CD8-positive, alpha-beta memory T cell (primary cell): Measurements from ENCODE around the gene SIL1. TPM values are rescaled to one million over a fixed set of nuclear protein-coding genes. Genes with fewer than 3 reads are reported as not detected.

Experiments used
- CTCF ChIA-PET: fragments of 350-600 bp; sonication (Branson Sonifier 250); formaldehyde crosslinking; loops from one replicate; lab custom pipeline; 2021; ENCODE audit warnings: antibody characterized with exemption; lab: Charles Lee
- POLR2A ChIA-PET: fragments of 350-600 bp; sonication (Branson Sonifier 250); formaldehyde crosslinking; loops from one replicate; lab custom pipeline; 2021; ENCODE audit warnings: antibody characterized with exemption; lab: Charles Lee
- DNase-seq, 5 donors: peaks; one replicate each; pipeline versions ENCODE4 v3.0.0 to v3.0.0-alpha.2; 2020 to 2022; ENCODE audit warnings: mixed read lengths in 1 of 5
- H3K27ac ChIP-seq: one replicate; pipeline ENCODE4 v1.7.0; 2013; ENCODE audit warnings: low read depth, mild to moderate bottlenecking, low read length, moderate library complexity
- H3K27me3 ChIP-seq: 2 replicates; pipeline ENCODE4 v1.7.0; 2013; ENCODE audit warnings: low read length, mild to moderate bottlenecking; ENCODE audit not compliant: insufficient read depth, poor library complexity, severe bottlenecking
- H3K36me3 ChIP-seq: 2 replicates; pipeline ENCODE4 v1.7.0; 2013; ENCODE audit warnings: mild to moderate bottlenecking, low read length, moderate library complexity; ENCODE audit not compliant: insufficient read depth
- H3K4me1 ChIP-seq: 2 replicates; pipeline ENCODE4 v1.7.0; 2013; ENCODE audit warnings: mild to moderate bottlenecking, low read length, moderate library complexity; ENCODE audit not compliant: insufficient read depth
- H3K4me3 ChIP-seq: 2 replicates; pipeline ENCODE4 v1.7.0; 2013; ENCODE audit warnings: mild to moderate bottlenecking, low read length
- H3K9me3 ChIP-seq: 2 replicates; pipeline ENCODE4 v1.7.0; 2013; ENCODE audit warnings: mild to moderate bottlenecking, low read length
- H3K27ac Mint-ChIP-seq, 8 donors: one replicate each; pipeline ENCODE4 v1.8.0; 2020 to 2021; ENCODE audit warnings: mixed read lengths in 8 of 8, mild to moderate bottlenecking in 6 of 8, inconsistent platforms in 3 of 8, moderate library complexity in 3 of 8
- H3K27me3 Mint-ChIP-seq, 2 donors: one replicate each; pipeline ENCODE4 v1.8.0; 2020 to 2021; ENCODE audit warnings: mixed read lengths in 2 of 2, mild to moderate bottlenecking in 1 of 2, moderate library complexity in 1 of 2
- H3K36me3 Mint-ChIP-seq, 3 donors: one replicate each; pipeline ENCODE4 v1.8.0; 2020 to 2021; ENCODE audit warnings: mixed read lengths in 3 of 3, inconsistent platforms in 1 of 3, mild to moderate bottlenecking in 1 of 3
- H3K4me1 Mint-ChIP-seq, 3 donors: one replicate each; pipeline ENCODE4 v1.8.0; 2020 to 2021; ENCODE audit warnings: mixed read lengths in 3 of 3, inconsistent platforms in 1 of 3, mild to moderate bottlenecking in 1 of 3
- H3K4me3 Mint-ChIP-seq, 7 donors: one replicate each; pipeline ENCODE4 v1.8.0; 2020 to 2021; ENCODE audit warnings: mixed read lengths in 7 of 7, mild to moderate bottlenecking in 6 of 7, moderate library complexity in 4 of 7, inconsistent platforms in 2 of 7
- H3K9me3 Mint-ChIP-seq, 5 donors: one replicate each; pipeline ENCODE4 v1.8.0; 2020 to 2022; ENCODE audit warnings: mixed read lengths in 5 of 5, mild to moderate bottlenecking in 3 of 5, moderate library complexity in 2 of 5, inconsistent platforms in 1 of 5
- polyA plus RNA-seq: library from polyadenylated mRNA; unstranded; fragments of 300-500 nt; fragmentation: Illumina TruSeq; gene quantifications from one replicate; pipeline ENCODE4 v1.2.3, GENCODE V29; 2021
- total RNA-seq, 2 experiments: library from RNA; stranded (reverse); gene quantifications; one replicate each; pipeline ENCODE4 v1.2.3, GENCODE V29; 2021

The SIL1 gene
- total and polyA plus RNA-seq, 3 experiments from 2014 or later, result 15.0 to 27.5 (median 26.6) TPM

- Histone ChIP-seq H3K9me3 (no peaks in the 10 kb centered on the region), H3K4me3 (no peak overlapping the region), H3K4me1 (no peaks in the 10 kb centered on the region), H3K27ac (no peak overlapping the region), H3K36me3 (no peaks in the 10 kb centered on the region), H3K27me3 (no peaks in the 10 kb centered on the region)
- ChIA-PET CTCF (no interaction called here), POLR2A (interaction anchor here (0.6 kb wide), 1 partner anchor 800 kb away, joined by 3 read pairs; no protein-coding TSS in a partner anchor)
- Mint-ChIP-seq H3K27ac (no peak overlapping the region), H3K36me3 (peaks cover 2 to 13% (median 7%) of the 10 kb centered on the region in 3 donors), H3K9me3 (no peaks in the 10 kb centered on the region), H3K4me1 (no peaks in the 10 kb centered on the region), H3K27me3 (peaks cover 0 to 1% of the 10 kb centered on the region in 2 donors), H3K4me3 (no peak overlapping the region)
- DNase-seq, result no peak
Measured at GRCh38 chr5:138913773-138914172, 284.4 kb downstream of the SIL1 start.

GRCh38 chr5:138912093-138912492, 286.1 kb downstream of the SIL1 start:
- no peak for DNase-seq
- Mint-ChIP-seq H3K4me3 (no peak overlapping the region), H3K9me3 (no peaks in the 10 kb centered on the region), H3K27me3 (peaks cover 0 to 1% of the 10 kb centered on the region in 2 donors), H3K27ac (peak overlapping the region in 1 of 8 donors; percentile 74), H3K4me1 (no peaks in the 10 kb centered on the region), H3K36me3 (peaks cover 7 to 13% (median 8%) of the 10 kb centered on the region in 3 donors)
- no peaks in the 10 kb centered on the region for H3K36me3 ChIP-seq
- H3K27ac ChIP-seq, result no peak overlapping the region
- CTCF ChIA-PET, result no interaction called here
- no peak overlapping the region for H3K4me3 ChIP-seq
- H3K27me3 ChIP-seq, result no peaks in the 10 kb centered on the region
- no peaks in the 10 kb centered on the region for H3K9me3 ChIP-seq
- POLR2A ChIA-PET, result no interaction called here
- H3K4me1 ChIP-seq, result no peaks in the 10 kb centered on the region

DNA sequence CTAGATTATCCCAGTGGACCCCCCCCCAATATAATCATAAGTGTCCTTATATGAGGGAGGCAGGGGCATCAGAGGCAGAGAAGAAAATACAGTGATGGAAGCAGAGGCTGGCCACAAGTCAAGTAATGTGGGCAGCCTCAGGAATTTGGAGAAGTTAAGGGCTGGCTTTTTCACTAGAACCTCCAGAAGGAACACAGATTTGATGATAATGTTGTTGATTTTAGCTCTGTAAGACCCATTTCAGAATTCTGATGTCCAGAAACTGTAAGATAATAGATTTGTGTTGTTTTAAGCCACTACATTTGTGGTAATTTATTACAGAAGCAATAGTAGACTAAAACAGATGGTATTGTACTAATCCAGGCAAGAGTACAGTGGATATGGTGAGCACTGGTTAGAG, 286.7 kb downstream of the SIL1 start:
- Histone ChIP-seq H3K36me3 (no peaks in the 10 kb centered on the region), H3K4me1 (no peaks in the 10 kb centered on the region), H3K9me3 (no peaks in the 10 kb centered on the region), H3K27ac (no peak overlapping the region), H3K27me3 (no peaks in the 10 kb centered on the region), H3K4me3 (no peak overlapping the region)
- no peak overlapping the region for H3K4me3 Mint-ChIP-seq
- no peaks in the 10 kb centered on the region for H3K4me1 Mint-ChIP-seq
- CTCF ChIA-PET, result no interaction called here
- POLR2A ChIA-PET, result no interaction called here
- peaks cover 7 to 18% (median 11%) of the 10 kb centered on the region in 3 donors for H3K36me3 Mint-ChIP-seq
- no peak overlapping the region for H3K27ac Mint-ChIP-seq
- H3K9me3 Mint-ChIP-seq, result no peaks in the 10 kb centered on the region
- no peak for DNase-seq
- H3K27me3 Mint-ChIP-seq, result peaks cover 0 to 1% of the 10 kb centered on the region in 2 donors

DNA sequence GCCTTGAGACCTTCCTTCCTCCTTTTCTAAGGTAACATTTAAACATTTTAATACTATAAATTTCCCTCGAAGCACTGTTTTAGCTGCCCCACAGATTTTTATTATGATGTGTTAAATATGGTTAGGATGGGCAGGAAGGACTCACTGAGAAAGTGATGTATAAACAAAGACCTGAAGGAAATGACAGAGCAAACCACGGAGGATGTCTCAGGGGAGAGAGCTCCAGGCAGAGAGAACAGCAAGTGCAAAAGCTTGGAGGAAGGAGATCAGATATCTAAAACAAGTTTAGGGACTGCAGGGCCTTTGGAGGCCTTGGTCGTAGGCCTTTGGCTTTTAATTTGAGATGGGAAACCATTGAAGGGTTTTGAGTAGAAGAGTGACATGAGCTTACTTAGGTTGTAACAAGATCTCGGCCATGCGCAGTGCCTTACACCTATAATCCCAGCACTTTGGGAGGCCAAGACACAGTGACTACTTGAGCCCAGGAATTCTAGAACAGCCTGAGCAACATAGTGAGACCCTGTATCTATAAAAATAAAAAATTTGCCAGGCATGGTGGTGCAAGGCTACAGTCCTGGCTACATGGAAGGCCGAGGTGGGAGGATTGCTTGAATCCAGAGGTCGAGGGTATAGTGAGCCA, 287.5 kb downstream of the SIL1 start:
- no peaks in the 10 kb centered on the region for H3K27me3 ChIP-seq
- H3K9me3 ChIP-seq, result no peaks in the 10 kb centered on the region
- DNase-seq, result no peak
- no peaks in the 10 kb centered on the region for H3K4me1 ChIP-seq
- no peaks in the 10 kb centered on the region for H3K9me3 Mint-ChIP-seq
- ChIA-PET POLR2A (no interaction called here), CTCF (no interaction called here)
- H3K27ac Mint-ChIP-seq, result peak overlapping the region in 1 of 8 donors; percentile 9
- H3K36me3 ChIP-seq, result no peaks in the 10 kb centered on the region
- H3K4me3 Mint-ChIP-seq, result no peak overlapping the region
- H3K27me3 Mint-ChIP-seq, result no peaks in the 10 kb centered on the region
- H3K36me3 Mint-ChIP-seq, result peaks cover 11 to 18% (median 12%) of the 10 kb centered on the region in 3 donors
- H3K4me3 ChIP-seq, result no peak overlapping the region
- H3K4me1 Mint-ChIP-seq, result no peaks in the 10 kb centered on the region
- H3K27ac ChIP-seq, result no peak overlapping the region

GRCh38 chr5:138909734-138910133, 288.4 kb downstream of the SIL1 start:
- CTCF ChIA-PET, result no interaction called here
- POLR2A ChIA-PET, result no interaction called here
- Histone ChIP-seq H3K4me3 (no peak overlapping the region), H3K9me3 (no peaks in the 10 kb centered on the region), H3K4me1 (no peaks in the 10 kb centered on the region), H3K27ac (no peak overlapping the region), H3K36me3 (no peaks in the 10 kb centered on the region), H3K27me3 (no peaks in the 10 kb centered on the region)
- Mint-ChIP-seq H3K9me3 (no peaks in the 10 kb centered on the region), H3K36me3 (peaks cover 12 to 18% (median 17%) of the 10 kb centered on the region in 3 donors), H3K4me3 (no peak overlapping the region), H3K27ac (no peak overlapping the region), H3K27me3 (no peaks in the 10 kb centered on the region), H3K4me1 (no peaks in the 10 kb centered on the region)
- DNase-seq, result no peak

DNA sequence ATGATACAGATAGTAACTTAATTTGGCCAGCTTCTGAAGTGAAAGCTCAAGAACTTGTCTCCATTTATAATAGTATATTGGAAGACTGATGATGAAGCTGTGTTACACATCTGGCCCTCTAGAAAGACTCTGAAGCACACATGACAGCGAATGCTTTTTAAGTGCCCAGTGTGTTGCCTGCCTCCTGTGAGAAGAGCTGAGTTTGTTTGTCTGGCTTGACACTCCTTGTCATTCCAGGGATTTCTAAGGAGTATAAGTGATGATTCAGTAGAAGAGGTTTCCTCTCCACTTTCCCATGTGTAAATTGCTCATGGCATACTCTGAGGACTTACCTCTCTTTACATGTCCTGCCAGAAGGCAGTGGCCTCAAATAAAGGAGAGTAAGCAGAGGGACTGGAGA, 292.6 kb downstream of the SIL1 start:
- ChIA-PET POLR2A (no interaction called here), CTCF (no interaction called here)

GRCh38 chr5:138903130-138903775, 294.9 kb downstream of the SIL1 start:
- Mint-ChIP-seq H3K9me3 (no peaks in the 10 kb centered on the region), H3K27me3 (no peaks in the 10 kb centered on the region), H3K27ac (no peak overlapping the region), H3K36me3 (peaks cover 8 to 21% (median 12%) of the 10 kb centered on the region in 3 donors), H3K4me3 (no peak overlapping the region), H3K4me1 (peaks cover 5 to 10% (median 7%) of the 10 kb centered on the region in 3 donors)
- Histone ChIP-seq H3K4me1 (no peaks in the 10 kb centered on the region), H3K36me3 (no peaks in the 10 kb centered on the region), H3K27me3 (no peaks in the 10 kb centered on the region), H3K9me3 (no peaks in the 10 kb centered on the region), H3K27ac (no peak overlapping the region), H3K4me3 (no peak overlapping the region)
- CTCF ChIA-PET, result no interaction called here
- POLR2A ChIA-PET, result no interaction called here
- no peak for DNase-seq

More for the DNA sequence above, 292.6 kb downstream of the SIL1 start:
- H3K9me3 Mint-ChIP-seq, result no peaks in the 10 kb centered on the region
- H3K27me3 Mint-ChIP-seq, result no peaks in the 10 kb centered on the region
- H3K36me3 ChIP-seq, result no peaks in the 10 kb centered on the region
- no peak overlapping the region for H3K27ac ChIP-seq
- no peaks in the 10 kb centered on the region for H3K4me1 ChIP-seq
- no peaks in the 10 kb centered on the region for H3K27me3 ChIP-seq
- no peaks in the 10 kb centered on the region for H3K9me3 ChIP-seq
- no peak for DNase-seq
- no peak overlapping the region for H3K4me3 Mint-ChIP-seq
- H3K4me3 ChIP-seq, result no peak overlapping the region
- H3K36me3 Mint-ChIP-seq, result peaks cover 15 to 24% (median 19%) of the 10 kb centered on the region in 3 donors
- no peak overlapping the region for H3K27ac Mint-ChIP-seq
- H3K4me1 Mint-ChIP-seq, result peaks cover 3 to 6% (median 3%) of the 10 kb centered on the region in 3 donors

DNA sequence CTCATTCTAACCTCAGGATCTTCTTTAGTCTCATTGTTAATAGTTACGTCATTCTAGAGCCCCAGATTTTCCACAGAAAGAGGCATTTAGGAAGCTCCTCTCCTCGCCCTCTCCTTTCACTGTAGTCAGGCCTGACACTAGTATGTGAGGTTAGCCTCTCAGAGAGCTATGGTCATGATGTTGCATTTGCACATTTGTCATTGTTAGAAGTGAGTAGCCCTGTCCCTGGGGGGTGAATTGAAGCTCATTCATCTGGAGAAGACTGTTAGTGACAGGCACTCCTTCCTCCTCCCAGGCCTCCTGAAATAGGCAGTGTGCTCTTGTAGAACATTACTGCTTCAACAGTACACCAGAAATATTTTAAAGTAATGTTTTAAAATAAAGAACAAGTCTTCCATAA, 296.5 kb downstream of the SIL1 start:
- Mint-ChIP-seq H3K4me3 (no peak overlapping the region), H3K4me1 (peaks cover 5 to 10% (median 7%) of the 10 kb centered on the region in 3 donors), H3K9me3 (no peaks in the 10 kb centered on the region), H3K27me3 (no peaks in the 10 kb centered on the region), H3K36me3 (peaks cover 4 to 18% (median 12%) of the 10 kb centered on the region in 3 donors), H3K27ac (no peak overlapping the region)
- H3K27ac ChIP-seq, result no peak overlapping the region
- no peaks in the 10 kb centered on the region for H3K9me3 ChIP-seq
- CTCF ChIA-PET, result no interaction called here
- no peaks in the 10 kb centered on the region for H3K4me1 ChIP-seq
- H3K36me3 ChIP-seq, result no peaks in the 10 kb centered on the region
- H3K4me3 ChIP-seq, result no peak overlapping the region
- POLR2A ChIA-PET, result no interaction called here
- DNase-seq, result no peak
- H3K27me3 ChIP-seq, result no peaks in the 10 kb centered on the region
